ENCODE data around the gene S100B.

DNA sequence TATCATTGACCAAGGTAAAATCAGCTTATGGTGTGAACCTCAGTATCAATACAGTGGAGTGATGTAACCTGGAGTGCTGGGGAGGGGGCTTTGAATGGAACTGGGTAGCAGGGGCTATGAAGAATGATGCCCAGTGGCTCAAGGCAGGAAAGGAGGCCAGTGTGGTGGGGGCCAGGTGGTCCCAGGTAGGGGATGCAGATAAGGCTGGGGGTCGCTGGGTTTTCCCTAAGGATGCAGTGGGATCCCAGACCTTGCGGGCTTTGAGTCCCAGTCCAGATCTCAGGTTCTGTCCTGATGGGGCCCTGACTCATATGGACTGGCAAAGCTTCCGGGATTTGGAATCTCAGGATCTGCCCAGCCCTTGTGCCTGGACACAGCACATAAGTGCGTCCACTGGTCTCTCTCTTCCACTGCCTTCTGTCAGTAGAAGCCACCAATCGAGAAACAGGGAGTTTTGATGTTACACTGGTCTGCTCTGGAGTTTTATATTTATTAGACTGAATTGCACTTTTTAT is 52.0 kb downstream of the S100B start:
- TF ChIP-seq GATA2 (IDR thresholded peaks at IDR 0.05; ENCODE audit: low read depth, low read length): no peak
- no peak for TF ChIP-seq GATA3 (IDR thresholded peaks at IDR 0.05; ENCODE audit: low read depth, low read length)
